ENCODE measurements around the gene TRA2A. TPM values are rescaled to one million over a fixed set of nuclear protein-coding genes. Genes with fewer than 3 reads are reported as not detected.

Gene TRA2A
- total and polyA plus RNA-seq, 2 experiments from 2014 or later, result 55.4 to 57.2 TPM

- Histone ChIP-seq H3K9me2 (replicated peaks; ENCODE audit: insufficient read depth) (no peaks in the 10 kb centered on the region), H3K4me1 (ENCODE audit: insufficient read depth) (no peaks in the 10 kb centered on the region), H3K27ac (no peak overlapping the region), H2AFZ (no peak overlapping the region), H3K4me3 (no peak overlapping the region), H3K79me2 (no peaks in the 10 kb centered on the region), H3K27me3 (no peaks in the 10 kb centered on the region), H3K36me3 (replicated peaks; ENCODE audit: insufficient read depth, low read depth) (no peaks in the 10 kb centered on the region), H3K9me3 (ENCODE audit: low read depth) (no peaks in the 10 kb centered on the region), H4K20me1 (ENCODE audit: insufficient read depth, poor library complexity, severe bottlenecking) (no peaks in the 10 kb centered on the region), H3K4me2 (no peak overlapping the region)
- WGBS (ENCODE audit: low lambda C conversion rate, missing lambda C conversion rate), result 100% methylated on average over 4 of the region's 4 CpGs
- TF ChIP-seq CTCF (IDR thresholded peaks at IDR 0.05; ENCODE audit: poor library complexity), result no peak
- no peak for TF ChIP-seq EZH2phosphoT487 (IDR thresholded peaks at IDR 0.05; ENCODE audit: low read depth, severe bottlenecking, unreplicated experiment)
- TF ChIP-seq EZH2 (IDR thresholded peaks at IDR 0.05; ENCODE audit: borderline replicate concordance), result no peak
- no peak for DNase-seq (ENCODE audit: low spot score)
These were observed 15.9 kb upstream of the TRA2A start for GRCh38 chr7:23547662-23548061.

GRCh38 chr7:23546897-23547572 lies 15.3 kb upstream of the TRA2A start:
- Histone ChIP-seq H3K9me2 (replicated peaks; ENCODE audit: insufficient read depth) (no peaks in the 10 kb centered on the region), H3K4me3 (no peak overlapping the region), H3K27me3 (no peaks in the 10 kb centered on the region), H4K20me1 (ENCODE audit: insufficient read depth, poor library complexity, severe bottlenecking) (no peaks in the 10 kb centered on the region), H3K27ac (no peak overlapping the region), H3K79me2 (no peaks in the 10 kb centered on the region), H3K9me3 (ENCODE audit: low read depth) (no peaks in the 10 kb centered on the region), H3K36me3 (replicated peaks; ENCODE audit: insufficient read depth, low read depth) (no peaks in the 10 kb centered on the region), H2AFZ (no peak overlapping the region), H3K4me1 (ENCODE audit: insufficient read depth) (no peaks in the 10 kb centered on the region), H3K4me2 (no peak overlapping the region)
- 44% methylated on average over 13 of the region's 13 CpGs for WGBS (ENCODE audit: low lambda C conversion rate, missing lambda C conversion rate)
- DNase-seq (ENCODE audit: low spot score), result peak; percentile 88
- TF ChIP-seq EZH2phosphoT487 (IDR thresholded peaks at IDR 0.05; ENCODE audit: low read depth, severe bottlenecking, unreplicated experiment) (no peak), CTCF (IDR thresholded peaks at IDR 0.05; ENCODE audit: poor library complexity) (peak; percentile 99)

GRCh38 chr7:23545493-23545892 lies 13.7 kb upstream of the TRA2A start:
- no peak overlapping the region for H3K4me2 ChIP-seq
- H3K36me3 ChIP-seq (replicated peaks; ENCODE audit: insufficient read depth, low read depth), result no peaks in the 10 kb centered on the region
- 77% methylated on average over 1 of the region's 1 CpG for WGBS (ENCODE audit: low lambda C conversion rate, missing lambda C conversion rate)
- no peak for TF ChIP-seq CTCF (IDR thresholded peaks at IDR 0.05; ENCODE audit: poor library complexity)
- no peak for TF ChIP-seq EZH2 (IDR thresholded peaks at IDR 0.05; ENCODE audit: borderline replicate concordance)
- TF ChIP-seq EZH2phosphoT487 (IDR thresholded peaks at IDR 0.05; ENCODE audit: low read depth, severe bottlenecking, unreplicated experiment), result no peak
- no peak overlapping the region for H3K27ac ChIP-seq
- no peak for DNase-seq (ENCODE audit: low spot score)
- no peaks in the 10 kb centered on the region for H3K27me3 ChIP-seq
- no peak overlapping the region for H3K4me3 ChIP-seq
- no peaks in the 10 kb centered on the region for H4K20me1 ChIP-seq (ENCODE audit: insufficient read depth, poor library complexity, severe bottlenecking)
- no peaks in the 10 kb centered on the region for H3K79me2 ChIP-seq
- H3K4me1 ChIP-seq (ENCODE audit: insufficient read depth), result no peaks in the 10 kb centered on the region
- no peak overlapping the region for H2AFZ ChIP-seq
- no peaks in the 10 kb centered on the region for H3K9me2 ChIP-seq (replicated peaks; ENCODE audit: insufficient read depth)
- no peaks in the 10 kb centered on the region for H3K9me3 ChIP-seq (ENCODE audit: low read depth)
